ENCODE results near the gene TIMM17B.

DNA sequence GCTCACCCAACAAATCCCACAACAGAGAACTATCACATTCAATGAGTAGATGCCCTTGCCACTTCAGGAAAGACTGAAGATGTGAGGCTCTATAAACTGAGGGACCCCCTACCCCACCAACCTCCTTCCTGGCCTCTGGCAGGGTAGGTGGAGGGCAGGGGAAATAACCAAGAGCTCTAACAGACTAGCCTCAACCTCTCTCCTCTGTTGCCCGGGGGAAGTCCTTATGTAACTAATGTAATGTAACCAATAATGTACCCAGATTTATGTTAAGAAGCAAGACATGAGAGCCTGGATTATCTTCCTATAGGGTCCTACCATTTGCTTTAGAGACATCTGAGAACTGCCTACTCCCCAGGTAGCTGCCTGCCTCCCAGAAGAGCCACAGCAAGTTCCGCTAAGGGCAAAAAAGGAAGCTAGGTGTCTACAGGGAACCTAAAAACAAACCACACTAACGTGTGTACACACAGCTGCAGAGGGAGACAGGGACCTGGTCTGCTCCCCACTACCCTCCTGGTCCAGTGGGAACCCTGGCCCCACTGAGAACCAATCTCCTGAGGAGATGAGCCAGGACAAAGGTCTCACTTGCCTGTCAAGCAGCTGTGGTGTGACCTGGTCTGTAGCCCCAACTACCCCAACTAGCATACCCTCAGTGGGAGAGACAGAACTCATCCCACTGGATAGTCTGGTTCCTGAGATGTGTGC is 42.1 kb upstream of the TIMM17B start:
- TF ChIP-seq, protein P1, sequence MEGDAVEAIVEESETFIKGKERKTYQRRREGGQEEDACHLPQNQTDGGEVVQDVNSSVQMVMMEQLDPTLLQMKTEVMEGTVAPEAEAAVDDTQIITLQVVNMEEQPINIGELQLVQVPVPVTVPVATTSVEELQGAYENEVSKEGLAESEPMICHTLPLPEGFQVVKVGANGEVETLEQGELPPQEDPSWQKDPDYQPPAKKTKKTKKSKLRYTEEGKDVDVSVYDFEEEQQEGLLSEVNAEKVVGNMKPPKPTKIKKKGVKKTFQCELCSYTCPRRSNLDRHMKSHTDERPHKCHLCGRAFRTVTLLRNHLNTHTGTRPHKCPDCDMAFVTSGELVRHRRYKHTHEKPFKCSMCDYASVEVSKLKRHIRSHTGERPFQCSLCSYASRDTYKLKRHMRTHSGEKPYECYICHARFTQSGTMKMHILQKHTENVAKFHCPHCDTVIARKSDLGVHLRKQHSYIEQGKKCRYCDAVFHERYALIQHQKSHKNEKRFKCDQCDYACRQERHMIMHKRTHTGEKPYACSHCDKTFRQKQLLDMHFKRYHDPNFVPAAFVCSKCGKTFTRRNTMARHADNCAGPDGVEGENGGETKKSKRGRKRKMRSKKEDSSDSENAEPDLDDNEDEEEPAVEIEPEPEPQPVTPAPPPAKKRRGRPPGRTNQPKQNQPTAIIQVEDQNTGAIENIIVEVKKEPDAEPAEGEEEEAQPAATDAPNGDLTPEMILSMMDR (IDR thresholded peaks at IDR 0.05; ENCODE audit: low read depth, low read length) = no peak
- TF ChIP-seq EZH2phosphoT487 (IDR thresholded peaks at IDR 0.05; ENCODE audit: low read depth) = no peak

Measured in OCI-LY3 (cell line).